GM19328 (cell line): Measurements from ENCODE around the gene DGCR6L.
"Not testable (repeated sequence)": the region's sequence is repeated elsewhere in the genome, so short reads cannot be mapped to it uniquely, and the experiment has no call there.

Source experiments
- ATAC-seq: cut with Tn5 transposase; IDR thresholded peaks from one replicate; pipeline ENCODE4 v1.9.1; 2021; ENCODE audit warnings: mild to moderate bottlenecking, moderate library complexity; ENCODE audit not compliant: unreplicated experiment

Gene DGCR6L

GRCh38 chr22:20292673-20293232 lies 27.1 kb downstream of the DGCR6L start:
- ATAC-seq: no peak

GRCh38 chr22:20292108-20292507 lies 27.8 kb downstream of the DGCR6L start:
- ATAC-seq: no peak

- ATAC-seq: no peak
Observed at GRCh38 chr22:20291604-20292063, 28.2 kb downstream of the DGCR6L start.

DNA sequence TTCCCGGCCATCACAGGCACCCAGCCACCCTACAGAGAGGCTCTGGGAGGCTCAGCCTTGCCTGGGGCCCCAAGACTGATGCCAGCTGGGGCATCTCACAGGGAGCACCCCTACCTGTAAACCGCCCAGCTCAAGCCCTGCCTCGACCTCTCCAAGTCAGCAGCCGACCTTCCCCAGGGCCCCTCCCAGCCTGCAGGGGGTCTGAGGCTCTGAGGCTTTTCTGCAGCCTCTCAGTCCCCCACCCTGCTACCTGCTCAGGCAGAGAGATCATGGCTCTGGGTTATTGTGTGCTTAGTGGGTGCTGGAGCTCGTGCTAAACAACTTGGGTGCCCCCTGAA lies 28.6 kb downstream of the DGCR6L start:
- ATAC-seq: no peak

GRCh38 chr22:20290578-20291248 lies 29.1 kb downstream of the DGCR6L start:
- ATAC-seq: no peak

DNA sequence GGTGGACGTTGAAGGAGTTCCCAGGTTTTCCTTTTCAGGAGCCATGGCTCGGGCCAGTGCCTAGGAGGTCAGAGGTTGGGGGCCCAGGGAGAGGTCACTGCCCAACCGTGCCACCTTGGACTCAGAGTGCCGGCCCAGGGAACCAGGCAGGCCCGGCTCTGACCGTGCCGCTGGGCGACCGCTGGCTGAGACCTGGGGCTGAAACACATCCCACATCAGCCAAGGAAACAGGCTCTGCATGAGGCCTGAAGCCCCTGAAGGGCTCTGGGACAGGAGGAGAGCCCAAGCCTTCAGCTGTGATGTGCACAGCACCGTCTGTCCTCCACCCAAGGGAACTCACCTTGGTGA lies 29.8 kb downstream of the DGCR6L start:
- no peak for ATAC-seq

DNA sequence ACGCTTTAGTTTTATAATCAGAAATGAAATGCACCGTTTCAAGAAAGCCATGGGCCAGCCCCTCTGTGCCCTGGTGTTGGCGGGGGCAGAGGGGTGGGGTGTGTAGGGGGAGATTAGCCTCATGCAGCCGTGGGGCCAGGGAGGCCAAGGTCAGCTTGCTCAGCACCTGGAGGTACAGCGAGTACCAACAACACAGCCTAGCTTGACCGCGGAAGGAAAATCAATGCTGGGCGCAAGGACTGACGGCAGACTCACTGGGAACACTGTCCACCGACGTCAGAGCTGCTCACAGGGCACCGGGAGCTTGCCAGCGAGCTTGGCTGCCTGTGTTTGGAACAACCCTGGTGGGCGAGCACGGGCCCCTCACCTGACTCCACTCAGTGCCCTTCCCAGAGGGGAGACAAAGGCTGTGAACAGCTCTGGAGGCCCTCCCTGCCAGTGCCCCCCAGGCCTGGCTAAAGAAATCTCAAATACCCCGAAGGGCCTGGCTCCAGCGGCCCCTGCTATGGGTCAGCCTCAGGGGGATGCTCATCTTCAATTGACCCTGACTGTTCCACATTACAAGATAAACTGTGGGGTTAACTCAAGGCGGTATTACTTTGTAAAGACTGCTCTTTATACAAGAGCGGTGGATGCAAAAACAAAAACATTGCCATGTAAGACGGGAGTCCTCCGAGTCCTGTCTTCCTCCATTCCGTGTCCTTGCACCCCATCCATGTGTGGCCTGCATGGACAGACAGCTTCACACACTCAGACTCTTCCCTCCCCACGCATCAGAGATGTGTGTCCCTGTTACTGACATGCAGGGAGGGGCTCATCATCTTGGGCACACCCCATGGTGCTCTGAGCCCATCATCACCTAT lies 30.4 kb downstream of the DGCR6L start:
- not testable (repeated sequence) for ATAC-seq

- not testable (repeated sequence) for ATAC-seq
Observed at GRCh38 chr22:20286784-20287423, 33.0 kb downstream of the DGCR6L start.

DNA sequence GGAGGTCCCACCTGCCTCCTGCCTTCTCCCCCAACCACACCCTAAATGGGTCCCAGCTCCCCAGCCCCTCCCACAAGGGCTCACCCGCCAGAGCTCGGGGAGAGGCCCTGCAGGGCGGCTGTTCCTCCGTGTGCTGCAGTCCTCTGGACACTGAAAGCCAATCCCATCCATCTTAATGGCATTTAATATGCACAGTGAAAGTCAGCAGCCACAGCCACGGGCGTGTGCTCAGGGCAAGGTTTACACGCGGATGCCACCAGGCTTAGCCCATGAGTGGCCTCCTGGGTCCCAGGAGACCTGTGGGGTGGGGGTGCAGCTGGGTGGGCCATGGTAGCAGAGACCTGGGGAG lies 33.6 kb downstream of the DGCR6L start:
- not testable (repeated sequence) for ATAC-seq

GRCh38 chr22:20285473-20286311 lies 34.2 kb downstream of the DGCR6L start:
- ATAC-seq: not testable (repeated sequence)

- no peak for ATAC-seq
Observed at GRCh38 chr22:20284471-20285086, 35.3 kb downstream of the DGCR6L start.

- no peak for ATAC-seq
Observed at GRCh38 chr22:20283674-20284066, 36.2 kb downstream of the DGCR6L start.

DNA sequence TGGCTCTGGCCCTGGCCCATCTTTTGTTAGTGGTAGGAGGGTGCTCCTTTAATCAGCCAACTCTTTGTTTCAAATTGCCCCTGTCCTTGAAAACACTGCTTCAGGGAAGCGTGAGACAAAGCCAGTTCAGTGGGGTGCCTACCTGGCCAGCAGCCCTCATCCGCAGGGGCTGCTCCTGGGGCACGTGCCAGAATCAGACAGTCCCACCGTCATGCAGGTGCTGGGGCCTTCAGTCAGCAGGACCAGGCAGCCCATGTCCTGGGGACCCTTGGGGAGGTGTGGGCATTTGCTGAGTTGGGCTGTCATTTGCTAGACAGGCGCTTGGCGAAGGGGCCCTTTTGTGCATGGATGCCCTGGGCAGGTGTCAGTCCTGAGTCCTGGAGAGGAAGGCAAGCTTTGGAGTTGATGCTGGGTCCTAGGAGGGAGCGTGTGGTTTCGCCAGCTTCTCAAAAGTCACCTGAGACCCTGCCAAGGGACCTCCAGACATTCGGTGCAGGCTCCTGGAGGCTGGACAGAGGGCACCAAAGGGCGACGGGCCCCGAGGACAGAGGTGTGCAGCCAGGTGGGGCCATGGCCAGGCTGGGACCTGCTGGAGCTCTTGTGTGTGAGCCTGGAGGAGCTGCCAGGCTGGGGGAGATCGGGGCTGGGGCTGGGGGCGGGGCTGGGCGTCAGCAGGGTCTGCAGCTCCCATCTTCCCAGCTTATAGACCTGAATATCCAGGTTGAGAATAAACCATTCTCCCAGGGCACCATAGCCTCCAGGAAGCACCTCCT lies 36.8 kb downstream of the DGCR6L start:
- ATAC-seq: no peak

GRCh38 chr22:20281891-20282290 lies 38.0 kb downstream of the DGCR6L start:
- ATAC-seq: no peak

GRCh38 chr22:20281473-20281872 lies 38.4 kb downstream of the DGCR6L start:
- ATAC-seq: not testable (repeated sequence)

DNA sequence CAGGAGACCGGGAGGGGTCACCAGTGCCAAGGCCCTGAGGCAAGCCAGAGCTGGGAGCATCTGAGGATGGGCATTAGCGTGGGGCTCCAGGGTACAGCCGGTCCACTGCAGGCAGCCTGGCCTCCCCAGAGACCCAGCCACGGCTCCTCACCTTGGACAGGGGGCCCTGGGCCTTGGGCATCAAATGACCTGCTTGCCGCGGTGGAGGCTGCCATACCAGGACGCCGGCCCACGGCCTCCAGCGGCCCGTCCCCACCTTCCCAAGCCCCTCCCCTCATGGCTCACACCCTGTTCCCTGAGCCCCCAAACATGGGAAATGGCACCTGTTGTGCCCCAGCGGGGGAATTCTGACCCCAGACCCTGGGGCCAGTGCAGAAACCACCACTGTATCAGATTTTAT lies 39.0 kb downstream of the DGCR6L start:
- no peak for ATAC-seq

- not testable (repeated sequence) for ATAC-seq
Observed at GRCh38 chr22:20280163-20280562, 39.7 kb downstream of the DGCR6L start.

GRCh38 chr22:20279662-20280134 lies 40.2 kb downstream of the DGCR6L start:
- no peak for ATAC-seq

DNA sequence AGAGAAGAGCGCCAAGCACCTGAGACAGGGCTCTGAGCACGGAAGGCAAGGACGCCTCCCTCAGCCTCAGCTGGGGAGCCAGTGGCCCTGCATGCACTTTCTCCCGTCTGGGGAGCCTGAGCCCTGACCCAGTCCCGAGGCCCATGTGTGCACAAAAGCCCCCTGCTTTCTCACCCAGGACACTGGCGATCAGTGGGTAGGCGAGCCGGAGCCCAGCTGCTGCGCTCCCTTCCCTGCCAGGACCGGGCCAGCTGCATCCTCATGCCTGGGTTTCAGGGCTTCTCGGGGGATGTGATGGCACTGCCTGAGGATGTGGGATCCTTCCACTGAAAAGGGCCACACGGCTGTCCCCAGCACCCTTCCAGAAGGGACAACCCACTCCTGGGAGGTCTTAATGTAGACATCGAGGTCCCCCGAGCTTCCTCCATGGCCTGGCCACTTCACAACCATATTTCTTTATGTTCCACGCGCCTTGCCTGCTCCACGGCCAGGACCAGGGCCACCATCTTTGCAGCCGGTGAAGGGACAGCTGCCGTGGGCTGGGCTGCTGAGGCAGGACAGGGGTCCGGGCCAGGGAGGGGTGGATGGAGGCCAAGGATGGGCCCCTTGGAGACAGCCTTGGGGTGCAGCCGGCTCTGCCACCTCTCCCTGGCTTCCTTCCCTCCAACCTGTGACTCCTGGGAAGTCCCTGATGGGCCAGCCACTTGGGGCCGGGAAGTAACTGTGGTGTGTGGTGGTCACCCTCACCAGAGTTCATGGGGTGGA lies 41.0 kb downstream of the DGCR6L start:
- not testable (repeated sequence) for ATAC-seq
